GM19238 (cell line): ENCODE data around the gene CD248.

Experiments
- DNase-seq: peaks from one replicate; pipeline ENCODE4 v3.0.0; 2011; ENCODE audit warnings: low spot score; ENCODE audit not compliant: insufficient read length

The CD248 gene

GRCh38 chr11:66289548-66290329 lies 27.1 kb downstream of the CD248 start:
- DNase-seq = peak; percentile 95

GRCh38 chr11:66288671-66289547 lies 27.9 kb downstream of the CD248 start, which contains the start of gene YIF1A:
TSS of gene YIF1A (minus strand) at chr11:66289143. CDS start at chr11:66288985, 158 bp downstream.
- peak; percentile 100 for DNase-seq

GRCh38 chr11:66287889-66288670 lies 28.8 kb downstream of the CD248 start:
- no peak for DNase-seq

GRCh38 chr11:66287211-66287888 lies 29.5 kb downstream of the CD248 start:
- no peak for DNase-seq

- DNase-seq = no peak
Measured at GRCh38 chr11:66286699-66287098, 30.1 kb downstream of the CD248 start.

- DNase-seq = no peak
Measured at GRCh38 chr11:66285250-66285947, 31.4 kb downstream of the CD248 start.

- no peak for DNase-seq
Measured at GRCh38 chr11:66284526-66285078, 32.2 kb downstream of the CD248 start.

GRCh38 chr11:66283461-66284105 lies 33.3 kb downstream of the CD248 start:
- no peak for DNase-seq

- peak; percentile 100 for DNase-seq
Measured at GRCh38 chr11:66282468-66283455, 34.1 kb downstream of the CD248 start.

GRCh38 chr11:66281776-66282467 lies 34.9 kb downstream of the CD248 start:
- DNase-seq = no peak

GRCh38 chr11:66281001-66281400 lies 35.8 kb downstream of the CD248 start:
- DNase-seq = no peak

GRCh38 chr11:66280428-66280827 lies 36.4 kb downstream of the CD248 start:
- no peak for DNase-seq

GRCh38 chr11:66279092-66279734 lies 37.6 kb downstream of the CD248 start:
- DNase-seq = no peak

GRCh38 chr11:66278363-66279091 lies 38.3 kb downstream of the CD248 start:
- DNase-seq = no peak

- DNase-seq = peak; percentile 69
Measured at GRCh38 chr11:66277471-66278362, 39.1 kb downstream of the CD248 start, which contains the start of gene CNIH2. TSS of gene CNIH2 (plus strand) at chr11:66278175. CDS start at chr11:66278457, 282 bp downstream.
